H1 (cell line): ENCODE measurements around the gene AATK. TPM values are rescaled to one million over a fixed set of nuclear protein-coding genes. Genes with fewer than 3 reads are reported as not detected.

ENCODE experiments used
- CTCF ChIA-PET: fragments of 300-600 bp; sonication (Branson Sonifier 250); formaldehyde crosslinking; loops from one replicate; lab custom pipeline; 2021; ENCODE audit not compliant: partially characterized antibody; lab: Charles Lee
- POLR2A ChIA-PET: fragments of 300-600 bp; sonication (Branson Sonifier 250); formaldehyde crosslinking; loops from one replicate; lab custom pipeline; 2021; ENCODE audit warnings: inconsistent platforms; ENCODE audit not compliant: partially characterized antibody; lab: Charles Lee
- DNase-seq, 2 experiments: peaks; one replicate each; pipeline versions ENCODE4 v3.0.0 to v3.0.0-alpha.2; 2010 to 2022; ENCODE audit warnings: low spot score in 2 of 2, low read depth in 1 of 2, mixed read lengths in 1 of 2
- FAIRE-seq: peaks from 2 replicates; lab custom pipeline; 2011; peaks lifted over from hg19 to GRCh38; lab: Jason Lieb, UNC
- H2AFZ ChIP-seq: 2 replicates; pipeline ENCODE4 v1.8.1; 2012; ENCODE audit warnings: low read length, inconsistent platforms
- H2AK5ac ChIP-seq: 2 replicates; pipeline ENCODE4 v1.6.1; 2013; ENCODE audit warnings: low read depth, low read length
- H2BK120ac ChIP-seq: replicated peaks from 2 replicates; pipeline ENCODE3; 2013; ENCODE audit warnings: low read depth, low read length, inconsistent platforms
- H2BK12ac ChIP-seq: 2 replicates; pipeline ENCODE4 v1.6.1; 2013; ENCODE audit warnings: low read depth, low read length
- H2BK15ac ChIP-seq: 2 replicates; pipeline ENCODE4 v1.6.1; 2013; ENCODE audit warnings: low read length
- H2BK20ac ChIP-seq: 2 replicates; pipeline ENCODE4 v1.6.1; 2013; ENCODE audit warnings: low read length
- H2BK5ac ChIP-seq: 2 replicates; pipeline ENCODE4 v1.6.1; 2013; ENCODE audit warnings: low read depth, low read length
- H3K14ac ChIP-seq: 2 replicates; pipeline ENCODE4 v1.6.1; 2013; ENCODE audit warnings: inconsistent platforms; ENCODE audit not compliant: insufficient read length
- H3K18ac ChIP-seq: 2 replicates; pipeline ENCODE4 v1.6.1; 2013; ENCODE audit warnings: low read length; ENCODE audit errors: extremely low read depth
- H3K23ac ChIP-seq: 2 replicates; pipeline ENCODE4 v1.6.1; 2013; ENCODE audit warnings: inconsistent platforms; ENCODE audit not compliant: insufficient read length
- H3K23me2 ChIP-seq: 2 replicates; pipeline ENCODE4 v1.6.1; 2013; ENCODE audit warnings: low read depth, low read length
- H3K27ac ChIP-seq: 2 replicates; pipeline ENCODE4 v1.6.1; 2011; ENCODE audit warnings: low read depth, low read length, inconsistent platforms
- H3K27me3 ChIP-seq, 4 experiments: replicated peaks in 1 of 4; 1 replicate in 1 of 4; 2 replicates in 3 of 4; pipeline versions ENCODE4 v1.6.1 to v1.8.1; 2011 to 2013; ENCODE audit warnings: low read length in 3 of 4, mild to moderate bottlenecking in 3 of 4, inconsistent platforms in 2 of 4, mixed read lengths in 2 of 4, moderate library complexity in 1 of 4; ENCODE audit not compliant: control insufficient read depth in 3 of 4, insufficient read depth in 3 of 4; ENCODE audit errors: extremely low read depth in 1 of 4
- H3K36me3 ChIP-seq, 4 experiments: 2 replicates each; pipeline versions ENCODE4 v1.6.1 to v1.8.1; 2011 to 2013; ENCODE audit warnings: mild to moderate bottlenecking in 4 of 4, low read length in 3 of 4, moderate library complexity in 2 of 4, control low read depth in 1 of 4, inconsistent platforms in 1 of 4; ENCODE audit not compliant: insufficient read depth in 4 of 4, control insufficient read depth in 2 of 4
- H3K4ac ChIP-seq: replicated peaks from 2 replicates; pipeline ENCODE3; 2013; ENCODE audit warnings: low read length, low read depth, mixed read lengths, inconsistent platforms; ENCODE audit not compliant: insufficient read length
- H3K4me1 ChIP-seq, 4 experiments: replicated peaks in 1 of 4; 1 replicate in 1 of 4; 2 replicates in 3 of 4; pipeline versions ENCODE4 v1.6.1 to v1.8.1; 2011 to 2013; ENCODE audit warnings: low read length in 3 of 4, inconsistent platforms in 2 of 4, mixed read lengths in 1 of 4; ENCODE audit not compliant: insufficient read depth in 4 of 4, control insufficient read depth in 3 of 4
- H3K4me2 ChIP-seq, 2 experiments: 2 replicates each; pipeline versions ENCODE4 v1.6.1 to v1.8.1; 2011 to 2013; ENCODE audit warnings: low read depth in 2 of 2, low read length in 2 of 2, control low read depth in 1 of 2, inconsistent platforms in 1 of 2, mild to moderate bottlenecking in 1 of 2; ENCODE audit not compliant: insufficient read depth in 1 of 2
- H3K4me3 ChIP-seq, 4 experiments: fragments of 200-600, 300-600 bp in 1 of 4; sonication (generic), shearing (Covaris generic), sonication (Bioruptor Twin) in 1 of 4; 2 replicates each; pipeline versions ENCODE4 v1.5.1 to v1.8.1; 2011 to 2016; ENCODE audit warnings: low read length in 4 of 4, low read depth in 3 of 4, control low read depth in 2 of 4, inconsistent platforms in 2 of 4, mild to moderate bottlenecking in 2 of 4, mixed read lengths in 1 of 4, moderate library complexity in 1 of 4; ENCODE audit not compliant: insufficient read depth in 2 of 4; ENCODE audit errors: extremely low read depth in 1 of 4
- H3K56ac ChIP-seq: replicated peaks from 2 replicates; pipeline ENCODE3; 2013; ENCODE audit warnings: low read depth, mild to moderate bottlenecking, mixed read lengths, low read length, inconsistent platforms; ENCODE audit not compliant: insufficient read length
- H3K79me1 ChIP-seq: 2 replicates; pipeline ENCODE4 v1.6.1; 2013; ENCODE audit warnings: low read depth, low read length, control low read depth
- H3K79me2 ChIP-seq, 2 experiments: 2 replicates each; pipeline versions ENCODE4 v1.6.1 to v1.8.1; 2012 to 2013; ENCODE audit warnings: low read length in 2 of 2, mild to moderate bottlenecking in 2 of 2, inconsistent platforms in 1 of 2; ENCODE audit not compliant: insufficient read depth in 2 of 2, control insufficient read depth in 1 of 2
- H3K9ac ChIP-seq, 4 experiments: replicated peaks in 1 of 4; 1 replicate in 1 of 4; 2 replicates in 3 of 4; pipeline versions ENCODE4 v1.6.1 to v1.8.1; 2011 to 2013; ENCODE audit warnings: low read depth in 3 of 4, low read length in 3 of 4, control low read depth in 2 of 4, mild to moderate bottlenecking in 2 of 4, moderate library complexity in 2 of 4, inconsistent platforms in 1 of 4; ENCODE audit errors: extremely low read depth in 1 of 4
- H3K9me3 ChIP-seq, 2 experiments: 2 replicates each; pipeline versions ENCODE4 v1.6.1 to v1.8.1; 2012 to 2013; ENCODE audit warnings: mild to moderate bottlenecking in 2 of 2, moderate library complexity in 2 of 2, control low read depth in 1 of 2, inconsistent platforms in 1 of 2, low read depth in 1 of 2, low read length in 1 of 2, mixed read lengths in 1 of 2; ENCODE audit not compliant: insufficient read depth in 2 of 2
- H4K20me1 ChIP-seq, 2 experiments: replicated peaks in 1 of 2; 2 replicates each; pipeline versions ENCODE3 to v1.8.1; 2011 to 2013; ENCODE audit warnings: inconsistent platforms in 2 of 2, low read length in 2 of 2, mild to moderate bottlenecking in 1 of 2; ENCODE audit not compliant: insufficient read depth in 2 of 2, control insufficient read depth in 1 of 2
- H4K5ac ChIP-seq: 2 replicates; pipeline ENCODE4 v1.6.1; 2013; ENCODE audit warnings: low read length, low read depth, mixed read lengths, inconsistent platforms; ENCODE audit not compliant: insufficient read length
- H4K8ac ChIP-seq: 2 replicates; pipeline ENCODE4 v1.8.0; 2013; ENCODE audit warnings: mild to moderate bottlenecking, moderate library complexity, low read length, inconsistent platforms; ENCODE audit not compliant: insufficient read depth; ENCODE audit errors: extremely low read depth
- H4K91ac ChIP-seq: replicated peaks from 2 replicates; pipeline ENCODE3; 2013; ENCODE audit warnings: low read length, mixed read lengths, inconsistent platforms; ENCODE audit not compliant: insufficient read length
- CTCF ChIP-seq, 3 experiments: IDR thresholded peaks; 1 replicate in 2 of 3; 2 replicates in 1 of 3; pipeline versions ENCODE4 v1.5.1 to v1.6.1; 2011; ENCODE audit warnings: low read length in 3 of 3, mild to moderate bottlenecking in 3 of 3, inconsistent platforms in 2 of 3, low read depth in 1 of 3, moderate library complexity in 1 of 3; ENCODE audit not compliant: insufficient read depth in 1 of 3; ENCODE audit errors: control extremely low read depth in 1 of 3
- JUN ChIP-seq: IDR thresholded peaks from 2 replicates; pipeline ENCODE4 v1.6.1; 2011; ENCODE audit warnings: low read depth, mild to moderate bottlenecking, improper control_type of control experiment, low read length
- MAFK ChIP-seq: IDR thresholded peaks from 2 replicates; pipeline ENCODE4 v1.6.1; 2012; ENCODE audit warnings: low read depth, mild to moderate bottlenecking, improper control_type of control experiment, low read length
- NRF1 ChIP-seq: IDR thresholded peaks from 2 replicates; pipeline ENCODE4 v1.6.1; 2011; ENCODE audit warnings: mild to moderate bottlenecking, low read depth, low read length, improper control_type of control experiment
- WGBS, 2 experiments: shearing (Covaris generic) in 1 of 2; methylation state at CpG; one replicate each; pipeline versions ENCODE4 v1.1.6 to v1.1.7; 2013 to 2015; ENCODE audit warnings: low lambda C conversion rate in 2 of 2, mixed read lengths in 2 of 2, inconsistent platforms in 1 of 2, low coverage in 1 of 2, missing lambda C conversion rate in 1 of 2; ENCODE audit not compliant: insufficient replicate concordance in 2 of 2, insufficient coverage in 1 of 2, insufficient read length in 1 of 2; ENCODE audit errors: extremely low coverage in 1 of 2, missing lambda C conversion rate in 1 of 2; 5-methylcytosine and 5-hydroxymethylcytosine counted together
- polyA plus RNA-seq, 7 experiments: library from polyadenylated mRNA; depleted of rRNA in 3 of 7; stranded (reverse) in 5 of 7; unstranded in 2 of 7; fragments of >200 nt in 5 of 7; fragments of 200-250 nt in 2 of 7; gene quantifications; 1 replicate in 5 of 7; 2 replicates in 1 of 7; 4 replicates in 1 of 7; pipeline versions ENCODE4 v1.2.1 to v1.2.3, GENCODE V29; 2011 to 2013; ENCODE audit warnings: missing spikeins in 2 of 7, mixed read lengths in 2 of 7
- total RNA-seq: library from RNA; stranded (reverse); fragmentation: NEBNext Ultra II Directional; extraction: Animal tissue kit (Norgen Biotek cat#: 25700); gene quantifications from 2 replicates; pipeline ENCODE4 v1.2.1, GENCODE V29; 2021

AATK gene
- total and polyA plus RNA-seq, 2 of the 8 experiments (the other 6 are each of a cell fraction or from before 2014, with no cell fraction given): 1.7 to 3.5 TPM

GRCh38 chr17:81178136-81179091 is 12.4 kb upstream of the AATK start:
- no peak overlapping the region for H2BK5ac ChIP-seq
- H3K79me1 ChIP-seq: no peaks in the 10 kb centered on the region
- no peak overlapping the region for H3K18ac ChIP-seq
- H2AK5ac ChIP-seq: no peak overlapping the region
- no peaks in the 10 kb centered on the region for H3K9me3 ChIP-seq
- no peak overlapping the region for H3K4me3 ChIP-seq
- H4K5ac ChIP-seq: no peak overlapping the region
- H3K56ac ChIP-seq: no peak overlapping the region
- H4K8ac ChIP-seq: no peak overlapping the region; the same call in 1 of the 2 replicates
- no peak overlapping the region for H3K4ac ChIP-seq
- WGBS, 2 experiments: 91% methylated on average over 18 of the region's 25 CpGs; no CpG with 5 or more reads in 1 of the 2 experiments
- H4K91ac ChIP-seq: no peak overlapping the region
- H3K27me3 ChIP-seq: no peaks in the 10 kb centered on the region
- no peak overlapping the region for H3K9ac ChIP-seq
- TF ChIP-seq NRF1: no peak
- TF ChIP-seq JUN: no peak
- no peak for TF ChIP-seq MAFK
- no peak for TF ChIP-seq CTCF (IDR thresholded peaks at IDR 0.05; ENCODE audit: control extremely low read depth in 1 of 3, insufficient read depth in 1 of 3, low read depth in 1 of 3, low read length in 3 of 3)
- H3K4me2 ChIP-seq: no peak overlapping the region
- FAIRE-seq (no peak), DNase-seq (no peak)
- no peaks in the 10 kb centered on the region for H3K23me2 ChIP-seq
- no peak overlapping the region for H3K23ac ChIP-seq
- H2BK12ac ChIP-seq: no peak overlapping the region
- H3K14ac ChIP-seq: peak overlapping the region; percentile 77
- no peaks in the 10 kb centered on the region for H3K79me2 ChIP-seq
- no peak overlapping the region for H2BK20ac ChIP-seq
- no peaks in the 10 kb centered on the region for H3K36me3 ChIP-seq
- no peaks in the 10 kb centered on the region for H4K20me1 ChIP-seq
- POLR2A ChIA-PET: interaction anchor here (1.3 to 1.6 kb wide), 3 partner anchors 10 to 61 kb away, joined by 3 to 4 read pairs (median 3); partner anchors contain the start of genes NDUFAF8 and TEPSIN
- CTCF ChIA-PET: interaction anchor here (0.6 to 3.2 kb wide), 11 partner anchors 11 to 75 kb away, joined by 3 to 13 read pairs (median 3); no protein-coding TSS in a partner anchor
- no peak overlapping the region for H2BK120ac ChIP-seq
- no peak overlapping the region for H2BK15ac ChIP-seq
- H3K4me1 ChIP-seq: no peaks in the 10 kb centered on the region
- H3K27ac ChIP-seq: no peak overlapping the region
- no peak overlapping the region for H2AFZ ChIP-seq
